Mucosa of rectum (tissue), 2 donors: ENCODE data around the gene PHPT1.
A peak's percentile ranks its signal among the peaks of the same experiment; 100 is the strongest.
"Not testable (repeated sequence)": the region's sequence is repeated elsewhere in the genome, so short reads cannot be mapped to it uniquely, and the experiment has no call there.

ENCODE experiments used
- H3K27ac ChIP-seq, 2 donors: one replicate each; pipeline ENCODE4 v1.7.0; 2013; ENCODE audit warnings: inconsistent platforms in 2 of 2, low read depth in 2 of 2, low read length in 2 of 2
- H3K27me3 ChIP-seq, 2 donors: one replicate each; pipeline ENCODE4 v1.7.0; 2013; ENCODE audit warnings: low read length in 2 of 2; ENCODE audit not compliant: control insufficient read depth in 2 of 2, insufficient read depth in 2 of 2
- H3K36me3 ChIP-seq, 2 donors: one replicate each; pipeline ENCODE4 v1.7.0; 2013; ENCODE audit warnings: low read length in 2 of 2; ENCODE audit not compliant: control insufficient read depth in 2 of 2, insufficient read depth in 2 of 2
- H3K4me1 ChIP-seq, 2 donors: one replicate each; pipeline ENCODE4 v1.7.0; 2013; ENCODE audit warnings: low read length in 2 of 2, mild to moderate bottlenecking in 1 of 2; ENCODE audit not compliant: control insufficient read depth in 2 of 2, insufficient read depth in 2 of 2
- H3K4me3 ChIP-seq, 2 donors: one replicate each; pipeline ENCODE4 v1.7.0; 2013; ENCODE audit warnings: low read length in 2 of 2
- H3K9ac ChIP-seq, 2 donors: one replicate each; pipeline ENCODE4 v1.7.0; 2013; ENCODE audit warnings: low read length in 2 of 2, low read depth in 1 of 2, mild to moderate bottlenecking in 1 of 2
- H3K9me3 ChIP-seq, 2 donors: one replicate each; pipeline ENCODE4 v1.7.0; 2013; ENCODE audit warnings: low read length in 2 of 2; ENCODE audit not compliant: control insufficient read depth in 2 of 2
- donor health status: healthy.
- donor health status: Normal muscosa, but diverticular disease.

The PHPT1 gene

DNA sequence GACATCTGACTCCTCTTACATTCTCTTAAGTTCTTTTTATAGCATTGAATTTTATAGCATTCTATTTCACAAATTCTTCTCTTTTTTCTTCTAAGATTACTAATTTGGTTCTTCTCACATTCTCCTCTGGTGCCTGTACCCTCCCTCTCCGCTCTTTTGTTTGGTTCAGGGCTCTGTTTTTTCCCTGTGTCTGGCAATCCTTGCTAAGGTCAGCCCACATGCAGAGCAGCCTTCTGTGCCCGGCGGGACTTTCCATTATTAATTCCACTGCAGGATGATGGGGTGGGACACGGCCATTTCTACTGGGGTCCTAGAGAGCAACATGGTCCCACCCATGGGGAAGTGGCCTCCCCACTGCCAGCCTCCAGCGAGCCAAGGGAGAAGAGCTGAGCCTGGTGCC, 27.3 kb downstream of the PHPT1 start:
- no peaks in the 10 kb centered on the region for H3K36me3 ChIP-seq
- no peaks in the 10 kb centered on the region for H3K27me3 ChIP-seq
- H3K4me3 ChIP-seq = no peak overlapping the region
- H3K9ac ChIP-seq = no peak overlapping the region
- H3K9me3 ChIP-seq = no peaks in the 10 kb centered on the region
- H3K4me1 ChIP-seq = peaks cover 0 to 2% of the 10 kb centered on the region in 2 donors
- no peak overlapping the region for H3K27ac ChIP-seq

- peaks cover 9 to 23% of the 10 kb centered on the region in 2 donors for H3K4me1 ChIP-seq
- H3K27me3 ChIP-seq = no peaks in the 10 kb centered on the region
- no peak overlapping the region for H3K4me3 ChIP-seq
- H3K9ac ChIP-seq = no peak overlapping the region
- no peaks in the 10 kb centered on the region for H3K36me3 ChIP-seq
- H3K9me3 ChIP-seq = no peaks in the 10 kb centered on the region
- no peak overlapping the region for H3K27ac ChIP-seq
These were observed 31.4 kb downstream of the PHPT1 start for GRCh38 chr9:136880651-136881050.

DNA sequence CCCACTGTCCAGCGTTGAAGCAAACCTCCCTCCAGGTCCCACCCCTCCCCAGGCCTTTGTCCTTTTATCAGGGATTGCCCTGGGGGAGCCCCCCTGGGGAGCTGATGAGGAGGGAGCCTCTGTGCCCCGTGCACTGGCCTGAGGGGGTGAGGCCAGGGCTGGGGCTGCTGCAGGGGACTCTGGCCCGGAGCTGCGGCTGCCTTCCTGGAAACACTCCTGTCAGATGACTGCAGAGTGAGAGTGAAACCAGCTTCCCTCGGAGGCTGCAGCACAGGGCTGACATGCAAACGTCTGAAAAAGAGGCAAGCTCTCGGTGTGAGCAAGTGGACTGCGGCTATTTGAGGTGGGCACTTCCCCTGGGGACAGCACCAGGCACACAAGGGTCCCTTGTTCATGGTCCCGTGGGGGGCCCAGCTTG, 32.5 kb downstream of the PHPT1 start:
- peaks cover 9 to 26% of the 10 kb centered on the region in 2 donors for H3K4me1 ChIP-seq
- H3K9ac ChIP-seq = peak overlapping the region; percentile 18 to 54
- peak overlapping the region; percentile 44 to 59 for H3K4me3 ChIP-seq
- peak overlapping the region; percentile 19 to 75 for H3K27ac ChIP-seq
- no peaks in the 10 kb centered on the region for H3K36me3 ChIP-seq
- H3K27me3 ChIP-seq = no peaks in the 10 kb centered on the region
- no peaks in the 10 kb centered on the region for H3K9me3 ChIP-seq

GRCh38 chr9:136882109-136882946, 33.1 kb downstream of the PHPT1 start:
- H3K4me1 ChIP-seq = peaks cover 13 to 31% of the 10 kb centered on the region in 2 donors
- H3K9ac ChIP-seq = peak overlapping the region; percentile 18 to 54
- peak overlapping the region; percentile 18 to 75 for H3K27ac ChIP-seq
- peak overlapping the region; percentile 44 to 59 for H3K4me3 ChIP-seq
- no peaks in the 10 kb centered on the region for H3K27me3 ChIP-seq
- H3K9me3 ChIP-seq = no peaks in the 10 kb centered on the region
- no peaks in the 10 kb centered on the region for H3K36me3 ChIP-seq

DNA sequence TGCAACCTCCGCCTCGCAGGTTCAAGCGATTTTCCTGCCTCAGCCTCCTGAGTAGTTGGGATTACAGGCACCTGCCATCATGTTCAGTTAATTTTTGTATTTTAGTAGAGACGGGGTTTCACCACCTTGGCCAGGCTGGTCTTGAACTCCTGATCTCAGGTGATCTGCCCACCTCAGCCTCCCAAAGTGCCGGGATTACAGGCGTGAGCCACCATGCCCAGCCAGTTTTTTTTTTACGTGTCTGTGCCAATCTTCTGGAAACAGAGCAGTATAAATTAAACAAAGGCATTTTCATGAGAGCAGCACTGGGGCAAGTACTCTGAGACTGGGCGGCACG, 33.7 kb downstream of the PHPT1 start:
- Histone ChIP-seq H3K4me1 (peaks cover 14 to 33% of the 10 kb centered on the region in 2 donors), H3K27ac (peak overlapping the region; percentile 18 to 75)
- not testable (repeated sequence) for H3K9ac ChIP-seq, H3K4me3 ChIP-seq, H3K36me3 ChIP-seq, H3K9me3 ChIP-seq, H3K27me3 ChIP-seq

DNA sequence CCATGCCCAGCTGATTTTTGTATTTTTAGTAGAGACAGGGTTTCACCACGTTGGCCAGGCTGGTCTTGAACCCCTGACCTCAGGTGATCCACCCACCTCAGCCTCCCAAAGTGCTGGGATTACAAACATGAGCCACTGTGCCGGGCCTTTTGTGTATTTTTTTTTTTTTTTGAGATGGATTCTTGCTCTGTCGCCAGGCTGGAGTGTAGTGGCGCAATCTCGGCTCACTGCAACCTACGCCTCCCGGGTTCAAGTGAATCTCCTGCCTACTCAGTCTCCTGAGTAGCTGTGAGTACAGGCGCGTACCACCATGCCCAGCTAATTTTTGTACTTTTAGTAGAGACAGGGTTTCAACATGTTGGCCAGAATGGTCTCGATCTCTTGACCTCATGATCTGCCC, 34.5 kb downstream of the PHPT1 start:
- not testable (repeated sequence) for H3K9me3 ChIP-seq

DNA sequence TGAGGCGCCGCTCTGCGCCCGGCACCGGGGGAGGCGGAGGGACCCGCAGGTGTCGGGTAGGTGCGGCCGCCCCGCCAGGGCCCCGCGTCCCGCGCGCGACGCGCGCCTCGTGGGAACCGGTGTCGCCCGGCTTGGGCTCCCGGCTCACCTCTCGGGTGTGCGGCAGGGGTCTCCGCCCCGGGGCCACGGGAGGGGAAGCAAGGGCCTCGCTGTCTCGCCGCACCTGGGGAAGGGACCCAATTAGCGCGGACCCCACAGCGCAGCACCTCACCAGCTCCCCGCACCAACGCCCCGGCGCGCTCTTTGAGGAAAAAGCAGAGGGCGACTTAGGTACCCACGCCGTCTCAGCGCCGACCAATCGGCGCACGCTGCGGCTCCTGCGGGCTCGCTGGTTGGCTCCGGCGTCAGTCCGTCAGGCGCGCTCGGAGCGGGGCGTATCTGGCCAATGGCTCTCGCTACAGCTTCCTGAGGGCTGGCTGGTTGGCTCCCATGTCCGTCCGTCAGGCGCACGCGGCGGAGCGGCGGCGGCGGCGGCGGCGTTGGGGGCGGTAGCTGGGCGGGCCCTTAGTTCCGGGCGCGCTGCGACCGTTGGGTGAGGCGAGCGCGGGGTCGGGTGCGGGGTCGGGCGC, 36.9 kb downstream of the PHPT1 start, which contains the start of gene TRAF2:
TRAF2 (plus strand) TSS at position 567 of the 629 bp plus-strand sequence. CDS start 12,225 bp downstream, outside the sequence.
- Histone ChIP-seq H3K36me3 (peaks cover 2 to 5% of the 10 kb centered on the region in 2 donors), H3K27ac (peak within 1 kb of the TSS; percentile 68 to 77), H3K4me3 (peak within 1 kb of the TSS; percentile 74 to 88), H3K4me1 (peaks cover 14 to 33% of the 10 kb centered on the region in 2 donors), H3K9me3 (no peaks in the 10 kb centered on the region), H3K9ac (peak within 1 kb of the TSS; percentile 63 to 85), H3K27me3 (no peaks in the 10 kb centered on the region)

More for the DNA sequence above, 34.5 kb downstream of the PHPT1 start:
- not testable (repeated sequence) for H3K36me3 ChIP-seq, H3K4me3 ChIP-seq, H3K27ac ChIP-seq, H3K27me3 ChIP-seq, H3K9ac ChIP-seq
- H3K4me1 ChIP-seq = peaks cover 14 to 33% of the 10 kb centered on the region in 2 donors

GRCh38 chr9:136886610-136887597, 37.7 kb downstream of the PHPT1 start:
- H3K4me3 ChIP-seq = peak overlapping the region; percentile 70 to 88
- peaks cover 2 to 5% of the 10 kb centered on the region in 2 donors for H3K36me3 ChIP-seq
- peak overlapping the region; percentile 68 to 77 for H3K27ac ChIP-seq
- H3K9me3 ChIP-seq = no peaks in the 10 kb centered on the region
- H3K4me1 ChIP-seq = peaks cover 13 to 27% of the 10 kb centered on the region in 2 donors
- peak overlapping the region; percentile 57 to 85 for H3K9ac ChIP-seq
- H3K27me3 ChIP-seq = no peaks in the 10 kb centered on the region

DNA sequence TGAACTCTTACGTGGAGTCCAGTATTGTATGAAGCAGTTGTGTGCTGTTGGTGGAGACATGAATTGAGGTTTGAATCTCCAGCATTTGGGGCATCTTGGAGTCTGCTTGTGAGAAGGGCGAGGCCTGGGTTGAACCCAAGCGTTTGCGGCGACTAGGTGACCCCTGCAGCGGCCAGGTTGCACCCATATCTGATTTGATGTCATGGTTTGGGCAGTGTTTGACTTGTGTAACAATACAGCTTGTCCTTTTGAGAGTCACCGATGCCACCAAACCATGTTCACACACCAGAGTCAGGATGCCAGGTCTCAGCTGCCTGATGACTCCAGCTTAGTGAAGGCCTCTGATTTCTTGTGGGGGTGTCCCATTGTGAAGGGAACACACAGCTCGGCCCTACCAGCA, 39.2 kb downstream of the PHPT1 start:
- no peak overlapping the region for H3K27ac ChIP-seq
- no peak overlapping the region for H3K9ac ChIP-seq
- H3K4me1 ChIP-seq = peaks cover 5 to 14% of the 10 kb centered on the region in 2 donors

More for the DNA sequence above, 39.2 kb downstream of the PHPT1 start:
- Histone ChIP-seq H3K36me3 (peaks cover 2 to 11% of the 10 kb centered on the region in 2 donors), H3K9me3 (no peaks in the 10 kb centered on the region), H3K27me3 (no peaks in the 10 kb centered on the region), H3K4me3 (no peak overlapping the region)
